Epithelial cell of esophagus (primary cell): ENCODE results near the gene RNU7-1.

Experiments
- DNase-seq: peaks from one replicate; pipeline ENCODE4 v3.0.0; 2010; ENCODE audit warnings: low read depth
- H3K4me3 ChIP-seq: 2 replicates; pipeline ENCODE4 v1.5.1; 2011; ENCODE audit warnings: mild to moderate bottlenecking, low read length, control low read depth
- CTCF ChIP-seq: IDR thresholded peaks from 2 replicates; pipeline ENCODE4 v1.5.1; 2011; ENCODE audit warnings: low read depth, mild to moderate bottlenecking, low read length, control low read depth, inconsistent platforms; ENCODE audit not compliant: insufficient read depth; ENCODE audit errors: missing control alignments

Gene RNU7-1

GRCh38 chr12:6959058-6959804 is 15.6 kb downstream of the RNU7-1 start:
- no peak for TF ChIP-seq CTCF
- no peak overlapping the region for H3K4me3 ChIP-seq
- DNase-seq = no peak

GRCh38 chr12:6959805-6960592 is 16.4 kb downstream of the RNU7-1 start:
- TF ChIP-seq CTCF = no peak
- DNase-seq = no peak
- H3K4me3 ChIP-seq = no peak overlapping the region

GRCh38 chr12:6960593-6961277 is 17.1 kb downstream of the RNU7-1 start:
- TF ChIP-seq CTCF = peak; percentile 6
- DNase-seq = no peak
- H3K4me3 ChIP-seq = no peak overlapping the region

GRCh38 chr12:6961278-6961694 is 17.7 kb downstream of the RNU7-1 start:
- no peak for TF ChIP-seq CTCF
- peak; percentile 76 for DNase-seq
- H3K4me3 ChIP-seq = no peak overlapping the region

GRCh38 chr12:6961695-6962284 is 18.2 kb downstream of the RNU7-1 start:
- TF ChIP-seq CTCF = peak; percentile 57
- H3K4me3 ChIP-seq = peak overlapping the region; percentile 98
- DNase-seq = peak; percentile 78

- H3K4me3 ChIP-seq = peak overlapping the region; percentile 98
- TF ChIP-seq CTCF = no peak
- no peak for DNase-seq
Measured at GRCh38 chr12:6962285-6963015, 18.8 kb downstream of the RNU7-1 start.
